Measurements from ENCODE around the gene C8G.

GRCh38 chr9:136990242-136990911 lies 45.3 kb downstream of the C8G start:
- TF ChIP-seq CTCF (IDR thresholded peaks at IDR 0.05), result no peak
- TF ChIP-seq POLR2A (IDR thresholded peaks at IDR 0.05), result no peak

All from right lobe of liver (tissue), 4 donors.